IMR-90 (cell line): Measurements from ENCODE around the gene USP35. TPM values are rescaled to one million over a fixed set of nuclear protein-coding genes. Genes with fewer than 3 reads are reported as not detected.
A peak's percentile ranks its signal among the peaks of the same experiment; 100 is the strongest.

Experiments used
- ATAC-seq: fragments of 200-7000 bp; cut with Tn5 transposase; 2 replicates; pipeline ENCODE4 v1.9.1; 2020; ENCODE audit warnings: low read depth, mild to moderate bottlenecking, moderate library complexity
- BruUV-seq: library from RNA; stranded (reverse); fragments of 400-500 nt; replicated peaks from 2 replicates; lab custom pipeline; 2021; lab: Mats Ljungman, UMichigan
- CTCF ChIA-PET: fragments of 300-600 bp; formaldehyde crosslinking; extraction: SDS; loops from one replicate; lab custom pipeline; 2021; ENCODE audit warnings: antibody characterized with exemption; lab: Yijun Ruan, JAX
- POLR2A ChIA-PET: fragments of 300-600 bp; sonication (Branson Sonifier 250); formaldehyde crosslinking; loops from one replicate; lab custom pipeline; 2022; ENCODE audit warnings: antibody characterized with exemption; ENCODE audit not compliant: unreplicated experiment; lab: Charles Lee
- DNase-seq: peaks from one replicate; pipeline ENCODE4 v3.0.0; 2013
- H2AFZ ChIP-seq: replicated peaks from 2 replicates; pipeline ENCODE3; 2013; ENCODE audit warnings: low read length, mild to moderate bottlenecking; ENCODE audit not compliant: poor library complexity
- H2AK5ac ChIP-seq: 2 replicates; pipeline ENCODE4 v1.6.1; 2013; ENCODE audit warnings: low read depth, low read length, inconsistent platforms
- H2AK9ac ChIP-seq: replicated peaks from 2 replicates; pipeline ENCODE3; 2013; ENCODE audit warnings: mild to moderate bottlenecking, low read depth, low read length, moderate library complexity; ENCODE audit not compliant: poor library complexity
- H2BK120ac ChIP-seq: 2 replicates; pipeline ENCODE4 v1.6.1; 2013; ENCODE audit warnings: low read depth, low read length, inconsistent platforms
- H2BK15ac ChIP-seq: 3 replicates; pipeline ENCODE4 v1.6.1; 2013; ENCODE audit warnings: low read depth, low read length, inconsistent platforms
- H2BK20ac ChIP-seq: 2 replicates; pipeline ENCODE4 v1.6.1; 2013; ENCODE audit warnings: low read depth, mild to moderate bottlenecking, inconsistent platforms, low read length, moderate library complexity
- H2BK5ac ChIP-seq: 2 replicates; pipeline ENCODE4 v1.6.1; 2013; ENCODE audit warnings: mild to moderate bottlenecking, low read depth, low read length, inconsistent platforms; ENCODE audit not compliant: poor library complexity, severe bottlenecking
- H3K14ac ChIP-seq: replicated peaks from 2 replicates; pipeline ENCODE4 v1.6.1; 2013; ENCODE audit warnings: low read depth, low read length, inconsistent platforms
- H3K18ac ChIP-seq: 2 replicates; pipeline ENCODE4 v1.6.1; 2013; ENCODE audit warnings: low read depth, low read length, control low read depth
- H3K23ac ChIP-seq: 2 replicates; pipeline ENCODE4 v1.6.1; 2013; ENCODE audit warnings: low read depth, low read length, inconsistent platforms
- H3K27ac ChIP-seq: 2 replicates; pipeline ENCODE4 v1.5.1; 2013; ENCODE audit warnings: mild to moderate bottlenecking, control low read depth, low read length; ENCODE audit not compliant: insufficient read depth
- H3K27me3 ChIP-seq: 2 replicates; pipeline ENCODE4 v1.6.1; 2013; ENCODE audit warnings: low read length; ENCODE audit not compliant: control insufficient read depth, insufficient read depth
- H3K36me3 ChIP-seq: 2 replicates; pipeline ENCODE4 v1.6.1; 2013; ENCODE audit warnings: low read length, mixed read lengths; ENCODE audit not compliant: control insufficient read depth, insufficient read depth
- H3K4ac ChIP-seq: 2 replicates; pipeline ENCODE4 v1.6.1; 2013; ENCODE audit warnings: low read depth, low read length, inconsistent platforms
- H3K4me1 ChIP-seq: 2 replicates; pipeline ENCODE4 v1.6.1; 2013; ENCODE audit warnings: low read length, mixed read lengths; ENCODE audit not compliant: control insufficient read depth, insufficient read depth
- H3K4me2 ChIP-seq: 2 replicates; pipeline ENCODE4 v1.6.1; 2013; ENCODE audit warnings: low read depth, mild to moderate bottlenecking, control low read depth, low read length, moderate library complexity
- H3K4me3 ChIP-seq: 2 replicates; pipeline ENCODE4 v1.5.1; 2013; ENCODE audit warnings: low read depth, mild to moderate bottlenecking, control low read depth, low read length, moderate library complexity; ENCODE audit not compliant: insufficient read depth
- H3K56ac ChIP-seq: 2 replicates; pipeline ENCODE4 v1.6.1; 2013; ENCODE audit warnings: low read length, inconsistent platforms; ENCODE audit not compliant: insufficient read depth; ENCODE audit errors: extremely low read depth
- H3K79me1 ChIP-seq, 2 experiments: 2 replicates each; pipeline ENCODE4 v1.6.1; 2013; ENCODE audit warnings: low read length in 2 of 2, inconsistent platforms in 1 of 2, low read depth in 1 of 2
- H3K9ac ChIP-seq: 2 replicates; pipeline ENCODE4 v1.6.1; 2013; ENCODE audit warnings: low read depth, low read length, control low read depth
- H3K9me1 ChIP-seq: 2 replicates; pipeline ENCODE4 v1.6.1; 2013; ENCODE audit warnings: low read length, inconsistent platforms; ENCODE audit not compliant: insufficient read depth
- H3K9me3 ChIP-seq: 2 replicates; pipeline ENCODE4 v1.6.1; 2013; ENCODE audit warnings: low read length; ENCODE audit not compliant: control insufficient read depth, insufficient read depth
- H4K20me1 ChIP-seq: 2 replicates; pipeline ENCODE4 v1.6.1; 2013; ENCODE audit warnings: low read length, inconsistent platforms; ENCODE audit not compliant: insufficient read depth
- H4K5ac ChIP-seq: 2 replicates; pipeline ENCODE4 v1.6.1; 2013; ENCODE audit warnings: mild to moderate bottlenecking, low read depth, low read length, control low read depth
- H4K8ac ChIP-seq, 2 experiments: 2 replicates each; pipeline ENCODE4 v1.6.1; 2013; ENCODE audit warnings: low read depth in 2 of 2, low read length in 2 of 2, control low read depth in 1 of 2, inconsistent platforms in 1 of 2
- H4K91ac ChIP-seq: 2 replicates; pipeline ENCODE4 v1.6.1; 2013; ENCODE audit warnings: low read depth, low read length, inconsistent platforms; ENCODE audit not compliant: insufficient read depth
- BHLHE40 ChIP-seq: fragments of 150-350 bp; IDR thresholded peaks from 2 replicates; pipeline ENCODE4 v1.6.1; 2016; ENCODE audit warnings: mild to moderate bottlenecking, low read depth, low read length
- MAFK ChIP-seq: IDR thresholded peaks from 2 replicates; pipeline ENCODE4 v1.6.1; 2012; ENCODE audit warnings: low read depth, low read length, improper control_type of control experiment
- RFX5 ChIP-seq: IDR thresholded peaks from 2 replicates; pipeline ENCODE4 v1.8.0; 2012; ENCODE audit warnings: low read depth, mild to moderate bottlenecking, low read length, moderate library complexity
- WGBS, 2 experiments: methylation state at CpG; one replicate each; pipeline versions ENCODE4 v1.1.5 to v1.1.7; 2013; ENCODE audit warnings: missing lambda C conversion rate in 2 of 2; ENCODE audit not compliant: insufficient read length in 1 of 2; ENCODE audit errors: extremely low coverage in 2 of 2; 5-methylcytosine and 5-hydroxymethylcytosine counted together
- dilution Hi-C: fragments of 300-500 bp; cut with HindIII; formaldehyde crosslinking; loops from one replicate; pipeline ENCODE4 v1.14.3; 2018; ENCODE audit warnings: low sequenced_read_pairs; ENCODE audit not compliant: unreplicated experiment
- in situ Hi-C: fragments of 300-500 bp; cut with MboI; formaldehyde crosslinking; loops from 3 replicates; pipeline ENCODE4 v1.14.3; 2019; ENCODE audit warnings: low sequenced_read_pairs, inconsistent platforms, mixed read lengths
- intact Hi-C: fragments of 100-400 bp; cut with micrococcal nuclease; formaldehyde crosslinking; loops from 2 replicates; pipeline ENCODE4 v1.10.0; 2022
- polyA plus RNA-seq, 3 experiments: library from polyadenylated mRNA; depleted of rRNA; stranded (reverse); fragments of >200 nt; gene quantifications; 2 replicates each; pipeline ENCODE4 v1.2.3, GENCODE V29; 2012; ENCODE audit warnings: low replicate concordance in 1 of 3
- total RNA-seq: library from RNA; depleted of rRNA; stranded (reverse); fragments of >200 nt; gene quantifications from 2 replicates; pipeline ENCODE4 v1.2.3, GENCODE V29; 2012

Gene USP35
- total and polyA plus RNA-seq, 2 of the 4 experiments (the other 2 are of a cell fraction), result 2.7 to 11.3 TPM

- Histone ChIP-seq H3K14ac (no peak overlapping the region; the same call in 1 of the 2 replicates), H3K36me3 (peaks cover 5% of the 10 kb centered on the region), H3K4me2 (no peak overlapping the region), H3K9me1 (peaks cover 17% of the 10 kb centered on the region), H3K23ac (no peak overlapping the region), H3K27me3 (no peaks in the 10 kb centered on the region), H4K8ac (no peak overlapping the region), H3K56ac (no peak overlapping the region), H3K79me1 (peaks cover 0 to 19% of the 10 kb centered on the region in 2 experiments; a peak in 3 of 4 replicates), H4K20me1 (peaks cover 11% of the 10 kb centered on the region; the same call in 1 of the 2 replicates), H2AFZ (no peak overlapping the region), H3K4me3 (no peak overlapping the region), H2AK5ac (peak overlapping the region; percentile 45; the same call in 1 of the 2 replicates), H2BK20ac (no peak overlapping the region), H3K4ac (no peak overlapping the region), H2BK5ac (no peak overlapping the region), H3K27ac (no peak overlapping the region), H3K9me3 (no peaks in the 10 kb centered on the region), H4K91ac (no peak overlapping the region), H4K5ac (no peak overlapping the region), H3K18ac (no peak overlapping the region; the same call in 1 of the 2 replicates), H2AK9ac (no peak overlapping the region), H2BK15ac (no peak overlapping the region), H3K4me1 (peaks cover 14% of the 10 kb centered on the region), H2BK120ac (no peak overlapping the region), H3K9ac (no peak overlapping the region)
- ChIA-PET POLR2A (no interaction called here), CTCF (no interaction called here)
- intact Hi-C loops, result no loop called here
- TF ChIP-seq RFX5, result no peak
- no peak for TF ChIP-seq BHLHE40
- TF ChIP-seq MAFK, result no peak
- in situ Hi-C loops, result no loop called here
- BruUV-seq, result no TSS peak
- dilution Hi-C loops, result no loop called here
- WGBS, 2 experiments, result 75% methylated on average over 4 of the region's 7 CpGs; no CpG with 5 or more reads in 1 of the 2 experiments
- peak; percentile 27 for DNase-seq
- ATAC-seq, result no peak
Observed at GRCh38 chr11:78230161-78230877, 41.6 kb downstream of the USP35 start.
